Measurements from ENCODE around the gene DUSP9. TPM values are rescaled to one million over a fixed set of nuclear protein-coding genes. Genes with fewer than 3 reads are reported as not detected.
"Not testable (repeated sequence)": the region's sequence is repeated elsewhere in the genome, so short reads cannot be mapped to it uniquely, and the experiment has no call there.

Gene DUSP9
- total and polyA plus RNA-seq, 2 donors (not counting 3 experiments of a cell fraction or from before 2014, with no cell fraction given) = 0.04 TPM; not detected in 1

DNA sequence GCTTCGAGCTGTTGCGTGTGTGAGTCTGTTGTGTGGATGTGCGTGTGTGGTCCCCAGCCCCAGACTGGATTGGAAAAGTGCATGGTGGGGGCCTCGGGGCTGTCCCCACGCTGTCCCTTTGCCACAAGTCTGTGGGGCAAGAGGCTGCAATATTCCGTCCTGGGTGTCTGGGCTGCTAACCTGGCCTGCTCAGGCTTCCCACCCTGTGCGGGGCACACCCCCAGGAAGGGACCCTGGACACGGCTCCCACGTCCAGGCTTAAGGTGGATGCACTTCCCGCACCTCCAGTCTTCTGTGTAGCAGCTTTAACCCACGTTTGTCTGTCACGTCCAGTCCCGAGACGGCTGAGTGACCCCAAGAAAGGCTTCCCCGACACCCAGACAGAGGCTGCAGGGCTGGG, 49.1 kb downstream of the DUSP9 start:
- Histone ChIP-seq H3K4me3 (replicated peaks in 1 of 3; ENCODE audit: insufficient read depth in 1 of 3, low read depth in 1 of 3, low read length in 3 of 3) (no peak overlapping the region), H3K9me1 (replicated peaks; ENCODE audit: control insufficient read depth, extremely low read depth, insufficient read depth, low read length) (no peaks in the 10 kb centered on the region), H3K4me1 (ENCODE audit: control insufficient read depth, extremely low read depth, insufficient read depth, low read length) (peaks cover 7% of the 10 kb centered on the region), H3K9me3 (replicated peaks; ENCODE audit: control insufficient read depth, insufficient read depth, low read length) (no peaks in the 10 kb centered on the region), H3K27ac (ENCODE audit: insufficient read depth, low read depth, low read length) (no peak overlapping the region), H3K79me2 (ENCODE audit: control insufficient read depth, insufficient read depth, low read length) (no peaks in the 10 kb centered on the region), H3K4me2 (ENCODE audit: insufficient read depth, low read length) (no peak overlapping the region), H3K27me3 (ENCODE audit: control insufficient read depth in 2 of 2, insufficient read depth in 2 of 2, low read length in 2 of 2) (no peaks in the 10 kb centered on the region), H2AFZ (ENCODE audit: low read depth, low read length) (no peak overlapping the region), H3K36me3 (ENCODE audit: control insufficient read depth in 2 of 2, extremely low read depth in 1 of 2, insufficient read depth in 2 of 2, low read length in 2 of 2) (peaks cover 0 to 5% of the 10 kb centered on the region in 2 experiments), H3K9ac (replicated peaks; ENCODE audit: extremely low read depth, insufficient read depth, low read length) (no peak overlapping the region), H4K20me1 (replicated peaks; ENCODE audit: control insufficient read depth, extremely low read depth, insufficient read depth, low read length) (no peaks in the 10 kb centered on the region)
- intact Hi-C loops (cut with micrococcal nuclease) (no loop called here), dilution Hi-C loops (cut with MboI; ENCODE audit: extremely low pct_ligation_motif_present, low sequenced_read_pairs) (no loop called here)
- POLR2A ChIA-PET = no interaction called here
- no peak for DNase-seq (ENCODE audit: low read depth, low spot score)
- no TSS peak for BruUV-seq (replicated peaks)
- FAIRE-seq = no peak
- CTCF ChIA-PET = interaction anchor here (1.0 kb wide), 1 partner anchor 12 kb away, joined by 3 read pairs; no protein-coding TSS in a partner anchor
- TF ChIP-seq POLR2AphosphoS5 (IDR thresholded peaks at IDR 0.05; ENCODE audit: insufficient read depth, low read depth, low read length) (no peak), FOS (IDR thresholded peaks at IDR 0.05; ENCODE audit: borderline replicate concordance, insufficient read depth, low read length) (no peak), MYC (IDR thresholded peaks at IDR 0.05; ENCODE audit: low read depth, low read length) (no peak), JUN (IDR thresholded peaks at IDR 0.05; ENCODE audit: borderline replicate concordance, insufficient read depth, insufficient read length, low read depth) (no peak), GATA2 (IDR thresholded peaks at IDR 0.05; ENCODE audit: insufficient read depth, insufficient read length, low read depth, low read length) (no peak), POLR2A (IDR thresholded peaks at IDR 0.05; ENCODE audit: low read depth, low read length) (no peak)
- TF ChIP-seq, protein P1, sequence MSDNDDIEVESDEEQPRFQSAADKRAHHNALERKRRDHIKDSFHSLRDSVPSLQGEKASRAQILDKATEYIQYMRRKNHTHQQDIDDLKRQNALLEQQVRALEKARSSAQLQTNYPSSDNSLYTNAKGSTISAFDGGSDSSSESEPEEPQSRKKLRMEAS (IDR thresholded peaks at IDR 0.05; ENCODE audit: insufficient read depth, insufficient read length) = no peak
- TF ChIP-seq, protein P2, sequence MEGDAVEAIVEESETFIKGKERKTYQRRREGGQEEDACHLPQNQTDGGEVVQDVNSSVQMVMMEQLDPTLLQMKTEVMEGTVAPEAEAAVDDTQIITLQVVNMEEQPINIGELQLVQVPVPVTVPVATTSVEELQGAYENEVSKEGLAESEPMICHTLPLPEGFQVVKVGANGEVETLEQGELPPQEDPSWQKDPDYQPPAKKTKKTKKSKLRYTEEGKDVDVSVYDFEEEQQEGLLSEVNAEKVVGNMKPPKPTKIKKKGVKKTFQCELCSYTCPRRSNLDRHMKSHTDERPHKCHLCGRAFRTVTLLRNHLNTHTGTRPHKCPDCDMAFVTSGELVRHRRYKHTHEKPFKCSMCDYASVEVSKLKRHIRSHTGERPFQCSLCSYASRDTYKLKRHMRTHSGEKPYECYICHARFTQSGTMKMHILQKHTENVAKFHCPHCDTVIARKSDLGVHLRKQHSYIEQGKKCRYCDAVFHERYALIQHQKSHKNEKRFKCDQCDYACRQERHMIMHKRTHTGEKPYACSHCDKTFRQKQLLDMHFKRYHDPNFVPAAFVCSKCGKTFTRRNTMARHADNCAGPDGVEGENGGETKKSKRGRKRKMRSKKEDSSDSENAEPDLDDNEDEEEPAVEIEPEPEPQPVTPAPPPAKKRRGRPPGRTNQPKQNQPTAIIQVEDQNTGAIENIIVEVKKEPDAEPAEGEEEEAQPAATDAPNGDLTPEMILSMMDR (IDR thresholded peaks at IDR 0.05; ENCODE audit: extremely low read depth in 1 of 2, insufficient read depth in 1 of 2, low read depth in 1 of 2, low read length in 2 of 2) = no peak

DNA sequence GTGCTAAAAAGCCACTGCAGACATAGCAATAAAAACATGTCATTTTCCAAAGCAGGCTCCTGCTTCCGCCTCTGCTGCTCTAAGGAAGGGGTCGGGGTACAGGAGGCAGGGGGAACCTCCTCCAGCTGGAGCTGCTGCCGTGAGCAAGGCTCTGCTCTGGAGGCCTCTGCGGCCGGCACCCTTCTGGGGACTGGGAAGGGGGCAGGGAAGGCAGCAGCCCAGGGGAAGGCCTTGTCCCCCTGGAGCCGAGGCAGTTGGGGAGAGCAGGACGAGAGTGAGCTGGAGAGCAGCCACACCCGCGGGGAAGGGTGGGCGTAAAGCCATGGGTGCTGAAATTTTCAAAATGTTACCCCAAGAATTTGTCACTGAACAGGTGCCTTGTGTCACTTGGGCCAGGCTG, 49.5 kb downstream of the DUSP9 start:
- dilution Hi-C loops (cut with MboI; ENCODE audit: extremely low pct_ligation_motif_present, low sequenced_read_pairs); POLR2A ChIA-PET; H3K79me2 ChIP-seq (ENCODE audit: control insufficient read depth, insufficient read depth, low read length); H3K4me2 ChIP-seq (ENCODE audit: insufficient read depth, low read length); H3K9me3 ChIP-seq (replicated peaks; ENCODE audit: control insufficient read depth, insufficient read depth, low read length); CTCF ChIA-PET; H4K20me1 ChIP-seq (replicated peaks; ENCODE audit: control insufficient read depth, extremely low read depth, insufficient read depth, low read length); H3K9ac ChIP-seq (replicated peaks; ENCODE audit: extremely low read depth, insufficient read depth, low read length); H3K4me3 ChIP-seq (replicated peaks in 1 of 3; ENCODE audit: insufficient read depth in 1 of 3, low read depth in 1 of 3, low read length in 3 of 3); DNase-seq (ENCODE audit: low read depth, low spot score); BruUV-seq (replicated peaks); H3K4me1 ChIP-seq (ENCODE audit: control insufficient read depth, extremely low read depth, insufficient read depth, low read length); H3K9me1 ChIP-seq (replicated peaks; ENCODE audit: control insufficient read depth, extremely low read depth, insufficient read depth, low read length); intact Hi-C loops (cut with micrococcal nuclease); FAIRE-seq; H3K27ac ChIP-seq (ENCODE audit: insufficient read depth, low read depth, low read length); H3K27me3 ChIP-seq (ENCODE audit: control insufficient read depth in 2 of 2, insufficient read depth in 2 of 2, low read length in 2 of 2); H2AFZ ChIP-seq (ENCODE audit: low read depth, low read length); H3K36me3 ChIP-seq (ENCODE audit: control insufficient read depth in 2 of 2, extremely low read depth in 1 of 2, insufficient read depth in 2 of 2, low read length in 2 of 2): not testable (repeated sequence)

DNA sequence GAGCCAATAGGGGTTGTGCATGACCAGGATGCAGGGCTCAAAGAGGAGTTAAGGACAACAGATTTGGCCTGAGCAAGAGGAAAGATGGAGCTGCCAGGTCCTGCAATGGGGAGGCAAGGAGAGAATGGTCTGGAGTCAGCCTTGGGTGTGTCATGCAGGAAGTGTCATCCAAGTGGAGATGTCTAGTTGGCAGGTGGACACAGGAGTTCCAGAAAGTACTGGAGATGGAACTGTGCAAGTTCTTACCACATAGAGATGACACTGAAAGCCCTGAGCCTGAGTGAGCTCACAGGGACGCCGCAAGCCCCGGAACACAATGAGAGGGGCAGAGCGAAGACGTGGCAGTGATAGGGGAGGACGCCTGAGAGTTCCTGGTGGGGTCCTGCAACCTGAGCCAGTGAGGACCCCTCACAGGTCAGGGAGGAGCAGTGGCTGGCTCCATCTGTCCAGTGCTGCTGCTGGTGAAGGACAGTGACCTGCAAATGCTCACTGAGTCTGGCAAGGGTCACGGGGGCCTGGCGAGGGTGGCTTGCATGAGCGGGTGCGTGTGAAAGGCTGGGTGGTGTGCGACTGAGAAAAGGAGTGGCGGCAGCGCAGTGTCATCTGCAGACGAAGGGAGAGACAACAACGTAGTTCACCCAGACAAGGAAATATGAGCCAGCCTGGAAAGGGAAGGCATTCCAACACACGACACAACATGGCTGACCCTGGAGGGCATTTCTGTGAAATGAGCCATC, 50.2 kb downstream of the DUSP9 start:
- H3K4me1 ChIP-seq (ENCODE audit: control insufficient read depth, extremely low read depth, insufficient read depth, low read length); H3K36me3 ChIP-seq (ENCODE audit: control insufficient read depth in 2 of 2, extremely low read depth in 1 of 2, insufficient read depth in 2 of 2, low read length in 2 of 2); H3K4me2 ChIP-seq (ENCODE audit: insufficient read depth, low read length); H3K9ac ChIP-seq (replicated peaks; ENCODE audit: extremely low read depth, insufficient read depth, low read length); H3K27me3 ChIP-seq (ENCODE audit: control insufficient read depth in 2 of 2, insufficient read depth in 2 of 2, low read length in 2 of 2); H3K79me2 ChIP-seq (ENCODE audit: control insufficient read depth, insufficient read depth, low read length); dilution Hi-C loops (cut with MboI; ENCODE audit: extremely low pct_ligation_motif_present, low sequenced_read_pairs); CTCF ChIA-PET; FAIRE-seq; H3K9me1 ChIP-seq (replicated peaks; ENCODE audit: control insufficient read depth, extremely low read depth, insufficient read depth, low read length); POLR2A ChIA-PET; H3K9me3 ChIP-seq (replicated peaks; ENCODE audit: control insufficient read depth, insufficient read depth, low read length); H3K27ac ChIP-seq (ENCODE audit: insufficient read depth, low read depth, low read length); H2AFZ ChIP-seq (ENCODE audit: low read depth, low read length); H3K4me3 ChIP-seq (replicated peaks in 1 of 3; ENCODE audit: insufficient read depth in 1 of 3, low read depth in 1 of 3, low read length in 3 of 3); H4K20me1 ChIP-seq (replicated peaks; ENCODE audit: control insufficient read depth, extremely low read depth, insufficient read depth, low read length); BruUV-seq (replicated peaks); DNase-seq (ENCODE audit: low read depth, low spot score); intact Hi-C loops (cut with micrococcal nuclease): not testable (repeated sequence)
